Activated naive CD8-positive, alpha-beta T cell (primary cell): ENCODE data around the gene FRMD4A.

Experiments
- H3K27ac Mint-ChIP-seq: one replicate; pipeline ENCODE4 v1.8.0; 2021; ENCODE audit warnings: mixed read lengths
- H3K27me3 Mint-ChIP-seq: one replicate; pipeline ENCODE4 v1.8.0; 2021; ENCODE audit warnings: mixed read lengths
- H3K36me3 Mint-ChIP-seq: one replicate; pipeline ENCODE4 v1.8.0; 2021; ENCODE audit warnings: mixed read lengths
- H3K4me1 Mint-ChIP-seq: one replicate; pipeline ENCODE4 v1.8.0; 2021; ENCODE audit warnings: low read depth, mixed read lengths
- H3K4me3 Mint-ChIP-seq: one replicate; pipeline ENCODE4 v1.8.0; 2021; ENCODE audit warnings: mild to moderate bottlenecking, mixed read lengths
- H3K9me3 Mint-ChIP-seq: one replicate; pipeline ENCODE4 v1.8.0; 2021; ENCODE audit warnings: low read depth, mixed read lengths

Gene FRMD4A

DNA sequence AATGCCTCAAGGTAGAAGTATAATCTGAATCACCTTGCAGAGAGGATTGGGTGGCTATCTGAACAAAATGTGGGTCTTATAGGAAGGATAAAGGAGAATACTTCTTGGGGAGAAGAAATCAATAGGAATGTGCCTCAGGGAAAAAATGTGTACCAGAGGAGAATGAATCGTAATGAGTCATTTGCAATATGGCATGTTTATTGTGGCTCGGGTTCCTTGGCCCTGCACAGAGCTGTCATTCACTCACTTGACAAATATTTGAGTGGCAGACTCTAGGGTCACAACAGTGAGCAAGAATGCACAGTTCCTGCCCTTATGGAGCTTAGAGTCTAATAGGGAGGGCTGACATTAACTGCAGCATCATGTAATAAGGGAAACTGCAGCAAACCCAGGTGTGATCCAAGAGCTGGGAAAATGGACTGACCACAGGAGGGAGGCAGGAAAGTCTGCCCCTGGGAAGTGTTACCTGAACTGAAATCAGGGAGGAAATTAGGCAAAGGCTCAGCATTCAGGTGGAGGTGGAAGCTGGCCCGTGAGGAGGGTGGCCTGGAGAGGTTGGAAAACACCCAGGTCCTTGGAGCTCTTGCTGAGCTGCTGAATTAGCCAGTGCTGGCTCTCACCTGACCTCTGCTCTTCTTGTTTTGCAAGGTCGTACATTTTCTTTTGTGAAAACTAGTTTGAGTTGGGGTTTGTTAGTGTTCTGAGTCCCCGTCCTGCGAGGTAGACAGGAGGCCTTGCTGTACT is 203.9 kb downstream of the FRMD4A start:
- no peaks in the 10 kb centered on the region for H3K36me3 Mint-ChIP-seq
- peaks cover 4% of the 10 kb centered on the region for H3K27me3 Mint-ChIP-seq
- no peak overlapping the region for H3K4me3 Mint-ChIP-seq
- no peak overlapping the region for H3K27ac Mint-ChIP-seq
- H3K9me3 Mint-ChIP-seq: no peaks in the 10 kb centered on the region
- no peaks in the 10 kb centered on the region for H3K4me1 Mint-ChIP-seq

DNA sequence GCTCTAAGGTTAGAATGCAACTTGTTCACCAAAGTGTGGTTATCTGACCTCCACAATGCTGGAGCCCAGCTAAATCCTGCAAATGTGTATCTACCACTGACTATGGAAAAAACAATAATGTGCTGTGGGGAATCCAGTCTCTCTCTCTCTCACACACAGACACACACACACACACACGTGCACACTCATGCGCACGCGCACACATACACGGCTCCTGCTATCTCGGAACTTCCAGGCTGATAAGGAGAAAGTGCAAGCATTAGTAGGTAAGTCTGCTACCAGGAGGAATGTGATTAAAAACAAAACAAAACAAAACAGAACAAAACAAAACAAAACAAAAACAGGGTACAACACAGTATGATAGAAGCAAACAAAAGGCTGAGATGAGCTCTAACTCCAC is 205.2 kb downstream of the FRMD4A start:
- no peak overlapping the region for H3K27ac Mint-ChIP-seq
- H3K27me3 Mint-ChIP-seq: peaks cover 4% of the 10 kb centered on the region
- no peaks in the 10 kb centered on the region for H3K36me3 Mint-ChIP-seq
- H3K4me1 Mint-ChIP-seq: no peaks in the 10 kb centered on the region
- no peaks in the 10 kb centered on the region for H3K9me3 Mint-ChIP-seq
- H3K4me3 Mint-ChIP-seq: no peak overlapping the region

DNA sequence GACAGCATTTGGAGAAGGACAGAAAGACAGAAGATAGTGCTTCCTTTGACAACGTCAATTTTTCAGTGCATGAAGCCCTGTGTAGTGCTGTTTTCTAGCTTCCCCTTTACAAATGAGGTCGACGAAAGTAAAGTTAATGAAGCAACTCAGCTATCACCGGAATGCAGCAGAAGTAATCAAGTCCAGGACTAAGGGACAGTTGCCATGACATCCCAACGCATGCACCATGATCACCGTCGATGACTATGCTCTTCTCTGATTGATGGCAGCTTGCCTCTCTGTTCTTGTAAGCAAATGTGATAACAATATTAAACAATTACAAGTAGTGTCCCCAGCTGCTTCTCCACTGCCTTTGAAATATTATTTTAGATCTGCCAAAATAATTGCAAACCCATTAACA is 205.8 kb downstream of the FRMD4A start:
- Mint-ChIP-seq H3K9me3 (no peaks in the 10 kb centered on the region), H3K27me3 (peaks cover 4% of the 10 kb centered on the region), H3K36me3 (no peaks in the 10 kb centered on the region), H3K27ac (no peak overlapping the region), H3K4me1 (no peaks in the 10 kb centered on the region), H3K4me3 (no peak overlapping the region)

DNA sequence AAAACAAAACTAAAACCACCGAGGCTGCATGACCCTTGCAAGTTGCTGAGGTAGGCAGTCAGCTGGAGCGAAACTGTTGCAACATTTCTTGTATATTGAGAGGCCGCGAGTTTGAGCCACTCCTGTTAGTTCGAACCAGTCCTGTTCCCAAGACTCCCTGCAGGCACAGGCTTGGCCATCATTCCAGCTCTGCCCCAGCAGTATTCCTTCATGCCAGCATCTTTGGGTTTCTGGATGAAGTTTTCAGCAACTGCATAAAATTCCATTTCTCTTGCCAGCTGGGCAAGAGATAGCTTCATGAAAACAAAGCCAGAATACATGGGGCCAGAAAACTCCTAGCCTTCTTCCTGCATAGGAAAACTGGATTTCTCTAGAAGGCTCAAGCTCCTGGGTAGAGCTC is 207.6 kb downstream of the FRMD4A start:
- Mint-ChIP-seq H3K4me1 (no peaks in the 10 kb centered on the region), H3K27ac (no peak overlapping the region), H3K4me3 (no peak overlapping the region), H3K36me3 (no peaks in the 10 kb centered on the region), H3K9me3 (no peaks in the 10 kb centered on the region), H3K27me3 (peaks cover 4% of the 10 kb centered on the region)

GRCh38 chr10:14120812-14121211 is 209.9 kb downstream of the FRMD4A start:
- Mint-ChIP-seq H3K27me3 (peaks cover 3% of the 10 kb centered on the region), H3K9me3 (no peaks in the 10 kb centered on the region), H3K27ac (no peak overlapping the region), H3K36me3 (no peaks in the 10 kb centered on the region), H3K4me3 (no peak overlapping the region), H3K4me1 (no peaks in the 10 kb centered on the region)

DNA sequence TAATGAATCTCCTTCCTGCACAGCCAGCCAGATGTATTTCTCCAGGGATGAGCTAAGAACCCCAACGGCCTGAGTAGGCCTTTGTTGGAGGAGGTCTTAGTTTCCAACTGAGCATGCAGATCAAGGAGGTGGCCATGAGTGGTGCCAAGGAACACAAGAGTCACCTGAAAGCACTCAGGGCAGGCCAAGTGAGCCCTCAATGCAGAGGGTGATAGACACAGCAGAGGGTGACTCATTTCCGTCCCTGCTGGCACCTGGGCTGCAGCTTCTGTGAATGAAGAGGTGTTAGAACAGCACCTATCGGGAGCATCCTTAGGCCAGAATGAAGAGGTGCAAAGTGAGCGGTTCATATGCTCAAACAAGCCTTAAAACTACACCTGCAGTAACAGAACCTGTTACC is 211.8 kb downstream of the FRMD4A start:
- H3K9me3 Mint-ChIP-seq: no peaks in the 10 kb centered on the region
- H3K27ac Mint-ChIP-seq: no peak overlapping the region
- no peaks in the 10 kb centered on the region for H3K36me3 Mint-ChIP-seq
- no peaks in the 10 kb centered on the region for H3K4me1 Mint-ChIP-seq
- H3K4me3 Mint-ChIP-seq: no peak overlapping the region
- no peaks in the 10 kb centered on the region for H3K27me3 Mint-ChIP-seq

GRCh38 chr10:14116837-14117236 is 213.9 kb downstream of the FRMD4A start:
- Mint-ChIP-seq H3K27ac (no peak overlapping the region), H3K27me3 (peaks cover 1% of the 10 kb centered on the region), H3K9me3 (no peaks in the 10 kb centered on the region), H3K36me3 (no peaks in the 10 kb centered on the region), H3K4me1 (no peaks in the 10 kb centered on the region), H3K4me3 (no peak overlapping the region)

GRCh38 chr10:14116021-14116420 is 214.7 kb downstream of the FRMD4A start:
- H3K27me3 Mint-ChIP-seq: peaks cover 4% of the 10 kb centered on the region
- H3K9me3 Mint-ChIP-seq: no peaks in the 10 kb centered on the region
- no peak overlapping the region for H3K27ac Mint-ChIP-seq
- no peaks in the 10 kb centered on the region for H3K36me3 Mint-ChIP-seq
- no peaks in the 10 kb centered on the region for H3K4me1 Mint-ChIP-seq
- no peak overlapping the region for H3K4me3 Mint-ChIP-seq

DNA sequence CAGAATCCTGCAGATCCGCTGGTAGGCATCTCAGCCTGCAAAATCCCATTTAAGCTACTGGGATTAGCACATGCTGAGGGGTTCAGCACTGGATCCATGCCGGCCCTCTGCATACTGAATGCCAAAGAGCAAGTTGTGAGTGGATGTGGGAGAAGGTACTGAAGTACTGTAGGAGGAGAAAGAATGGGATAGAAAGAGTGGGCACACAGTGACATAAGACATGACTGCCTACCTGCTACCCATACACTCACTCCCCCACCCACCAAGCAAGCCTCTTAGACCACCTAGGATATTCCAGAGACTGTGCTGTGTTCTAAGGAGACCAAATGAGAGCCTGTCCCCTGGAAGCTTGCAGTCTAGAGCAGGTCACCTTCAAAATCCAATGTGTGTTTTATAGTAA is 215.9 kb downstream of the FRMD4A start:
- no peak overlapping the region for H3K4me3 Mint-ChIP-seq
- H3K27ac Mint-ChIP-seq: no peak overlapping the region
- peaks cover 5% of the 10 kb centered on the region for H3K27me3 Mint-ChIP-seq
- no peaks in the 10 kb centered on the region for H3K36me3 Mint-ChIP-seq
- H3K9me3 Mint-ChIP-seq: no peaks in the 10 kb centered on the region
- H3K4me1 Mint-ChIP-seq: no peaks in the 10 kb centered on the region

- Mint-ChIP-seq H3K27ac (no peak overlapping the region), H3K27me3 (peaks cover 5% of the 10 kb centered on the region), H3K9me3 (no peaks in the 10 kb centered on the region), H3K4me3 (no peak overlapping the region), H3K4me1 (no peaks in the 10 kb centered on the region), H3K36me3 (no peaks in the 10 kb centered on the region)
Measured at GRCh38 chr10:14112056-14112455, 218.7 kb downstream of the FRMD4A start.

DNA sequence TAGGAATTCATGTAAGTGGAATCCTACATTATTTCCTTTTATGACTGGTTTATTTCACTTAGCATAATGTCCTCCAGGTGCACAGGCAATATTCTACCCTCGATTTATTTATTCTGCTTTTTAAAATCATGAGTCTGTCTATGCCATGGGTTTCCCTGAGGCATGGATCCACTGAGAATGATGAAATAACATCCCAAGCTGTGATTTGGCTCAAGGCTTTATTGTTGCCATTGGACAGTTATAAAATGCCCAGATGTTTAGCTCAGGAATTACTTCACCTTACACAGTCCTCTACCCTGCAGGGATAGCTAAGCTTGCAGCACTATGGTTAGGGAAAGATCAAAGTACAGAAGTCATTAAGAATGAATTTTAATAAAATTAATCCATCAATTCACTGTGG is 219.5 kb downstream of the FRMD4A start:
- H3K4me3 Mint-ChIP-seq: no peak overlapping the region
- no peak overlapping the region for H3K27ac Mint-ChIP-seq
- no peaks in the 10 kb centered on the region for H3K4me1 Mint-ChIP-seq
- no peaks in the 10 kb centered on the region for H3K36me3 Mint-ChIP-seq
- H3K9me3 Mint-ChIP-seq: peaks cover 1% of the 10 kb centered on the region
- H3K27me3 Mint-ChIP-seq: peaks cover 7% of the 10 kb centered on the region

GRCh38 chr10:14106828-14107227 is 223.9 kb downstream of the FRMD4A start:
- H3K4me1 Mint-ChIP-seq: no peaks in the 10 kb centered on the region
- peaks cover 6% of the 10 kb centered on the region for H3K27me3 Mint-ChIP-seq

GRCh38 chr10:14102056-14102455 is 228.7 kb downstream of the FRMD4A start:
- Mint-ChIP-seq H3K27me3 (peaks cover 2% of the 10 kb centered on the region), H3K36me3 (peaks cover 5% of the 10 kb centered on the region), H3K4me3 (no peak overlapping the region), H3K4me1 (no peaks in the 10 kb centered on the region), H3K27ac (no peak overlapping the region), H3K9me3 (peaks cover 9% of the 10 kb centered on the region)

More at GRCh38 chr10:14106828-14107227, 223.9 kb downstream of the FRMD4A start:
- Mint-ChIP-seq H3K36me3 (peaks cover 5% of the 10 kb centered on the region), H3K4me3 (no peak overlapping the region), H3K9me3 (peaks cover 9% of the 10 kb centered on the region), H3K27ac (no peak overlapping the region)

GRCh38 chr10:14099885-14100284 is 230.8 kb downstream of the FRMD4A start:
- no peaks in the 10 kb centered on the region for H3K4me1 Mint-ChIP-seq
- H3K9me3 Mint-ChIP-seq: no peaks in the 10 kb centered on the region
- no peaks in the 10 kb centered on the region for H3K27me3 Mint-ChIP-seq
- H3K36me3 Mint-ChIP-seq: no peaks in the 10 kb centered on the region
- no peak overlapping the region for H3K27ac Mint-ChIP-seq
- no peak overlapping the region for H3K4me3 Mint-ChIP-seq

DNA sequence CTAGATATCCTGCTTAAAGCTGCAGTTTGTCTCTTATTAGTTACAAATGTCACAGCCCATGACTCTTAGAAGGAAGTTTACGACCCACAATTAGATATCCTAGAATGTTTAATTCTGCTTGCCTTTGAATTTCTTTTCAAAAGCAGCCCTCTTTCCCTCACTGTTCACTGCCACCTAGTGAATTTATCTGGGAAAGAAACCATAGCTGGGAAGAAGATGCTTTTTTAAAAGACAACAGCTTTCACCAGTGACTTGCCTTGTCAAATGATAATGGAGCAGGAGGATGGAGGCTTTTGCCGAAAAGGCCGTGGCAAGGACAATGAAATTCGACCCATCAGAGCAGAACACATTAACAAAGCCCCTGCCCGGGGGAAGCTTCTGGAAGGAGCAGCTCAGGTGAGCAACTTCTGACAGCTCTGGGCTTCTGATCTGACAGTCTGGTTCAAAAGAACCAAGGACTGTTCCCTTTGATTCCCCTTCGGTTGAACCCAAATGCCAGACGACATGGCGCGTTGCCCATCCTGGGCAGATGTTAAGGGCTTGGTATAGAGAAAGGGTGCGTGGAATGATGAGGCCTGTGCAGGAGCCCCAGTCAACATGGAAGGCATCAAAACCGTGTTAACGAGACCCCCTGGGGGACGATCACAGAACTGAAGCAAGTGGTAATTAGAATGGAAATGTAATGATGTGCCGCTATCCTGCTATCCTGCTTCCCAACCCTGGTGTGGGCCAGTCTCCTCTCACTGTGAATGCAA is 236.8 kb downstream of the FRMD4A start:
- Mint-ChIP-seq H3K4me1 (no peaks in the 10 kb centered on the region), H3K27ac (no peak overlapping the region)

GRCh38 chr10:14092799-14093198 is 237.9 kb downstream of the FRMD4A start:
- Mint-ChIP-seq H3K4me1 (no peaks in the 10 kb centered on the region), H3K27me3 (no peaks in the 10 kb centered on the region), H3K9me3 (no peaks in the 10 kb centered on the region), H3K36me3 (no peaks in the 10 kb centered on the region), H3K4me3 (no peak overlapping the region), H3K27ac (no peak overlapping the region)

More for the DNA sequence above, 236.8 kb downstream of the FRMD4A start:
- no peaks in the 10 kb centered on the region for H3K9me3 Mint-ChIP-seq
- H3K4me3 Mint-ChIP-seq: no peak overlapping the region
- no peaks in the 10 kb centered on the region for H3K27me3 Mint-ChIP-seq
- H3K36me3 Mint-ChIP-seq: no peaks in the 10 kb centered on the region
